HG03521 (cell line): Measurements from ENCODE around the gene CCNY.

Experiments
- ATAC-seq: cut with Tn5 transposase; IDR thresholded peaks from one replicate; pipeline ENCODE4 v1.9.1; 2021; ENCODE audit warnings: mild to moderate bottlenecking, moderate library complexity; ENCODE audit not compliant: unreplicated experiment

The CCNY gene

DNA sequence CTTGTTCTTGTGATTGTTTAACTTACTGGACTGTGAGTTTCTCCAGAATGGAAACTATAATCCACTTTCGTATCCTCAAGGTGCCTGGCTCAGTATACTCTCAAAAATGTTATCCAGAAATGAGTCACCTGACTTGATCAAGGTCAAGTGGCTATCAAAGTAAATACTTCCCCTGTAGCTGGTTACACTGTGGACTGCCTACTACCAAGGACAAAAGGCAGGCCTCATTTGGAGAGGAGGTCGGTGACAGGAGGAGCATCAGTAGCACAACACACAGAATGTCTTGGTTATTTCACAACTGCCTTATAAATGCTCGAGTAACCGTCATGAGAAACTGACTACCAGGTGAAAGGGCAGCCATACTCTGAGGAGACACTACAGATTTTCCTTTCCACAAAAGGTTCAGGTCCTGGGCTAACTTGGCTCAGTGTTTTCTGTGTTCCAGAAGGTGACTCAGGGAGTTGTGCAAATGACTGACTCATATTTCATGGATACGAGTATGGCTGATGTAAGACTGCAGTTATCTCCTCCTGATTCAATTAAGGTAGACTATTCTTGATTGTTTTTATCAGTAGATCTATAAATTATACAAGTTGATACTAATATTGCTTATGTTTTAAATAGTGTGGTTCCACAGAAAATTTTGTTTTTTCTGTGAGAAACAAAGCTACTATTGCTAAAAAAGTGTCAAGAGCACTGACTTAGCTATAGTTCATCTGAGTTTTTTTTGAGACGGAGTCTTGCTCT lies 4.2 kb upstream of the CCNY start:
- no peak for ATAC-seq

- ATAC-seq: no peak
These were observed 2.0 kb upstream of the CCNY start for GRCh38 chr10:35334297-35334696.

- peak; percentile 6 for ATAC-seq
These were observed 901 bp upstream of the CCNY start for GRCh38 chr10:35335133-35336083.

- ATAC-seq: peak; percentile 9
These were observed 863 bp downstream of the CCNY start for GRCh38 chr10:35336921-35337823.

- ATAC-seq: peak; percentile 22
These were observed 3.6 kb downstream of the CCNY start for GRCh38 chr10:35339942-35340341.

DNA sequence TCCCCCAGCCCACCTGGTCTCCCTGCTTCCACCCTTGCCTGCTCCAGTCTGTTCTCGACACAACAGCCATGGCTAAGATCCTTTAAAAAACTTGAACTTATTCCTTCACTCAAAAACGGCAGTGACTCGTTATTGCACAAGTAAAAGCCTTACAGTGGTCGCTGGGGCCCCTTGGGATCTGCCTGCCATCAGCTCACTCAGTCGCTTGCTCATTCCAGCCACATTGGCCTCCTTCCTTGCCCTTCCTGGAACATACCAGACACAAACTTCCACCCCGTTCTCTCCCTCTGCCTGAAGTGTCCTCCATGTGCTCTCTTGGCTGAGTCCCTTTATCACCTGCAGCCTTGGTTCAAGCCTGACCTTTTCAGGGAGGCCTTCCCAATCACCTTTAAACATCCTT lies 4.7 kb downstream of the CCNY start:
- ATAC-seq: no peak

GRCh38 chr10:35341521-35341920 lies 5.2 kb downstream of the CCNY start:
- ATAC-seq: peak; percentile 70

DNA sequence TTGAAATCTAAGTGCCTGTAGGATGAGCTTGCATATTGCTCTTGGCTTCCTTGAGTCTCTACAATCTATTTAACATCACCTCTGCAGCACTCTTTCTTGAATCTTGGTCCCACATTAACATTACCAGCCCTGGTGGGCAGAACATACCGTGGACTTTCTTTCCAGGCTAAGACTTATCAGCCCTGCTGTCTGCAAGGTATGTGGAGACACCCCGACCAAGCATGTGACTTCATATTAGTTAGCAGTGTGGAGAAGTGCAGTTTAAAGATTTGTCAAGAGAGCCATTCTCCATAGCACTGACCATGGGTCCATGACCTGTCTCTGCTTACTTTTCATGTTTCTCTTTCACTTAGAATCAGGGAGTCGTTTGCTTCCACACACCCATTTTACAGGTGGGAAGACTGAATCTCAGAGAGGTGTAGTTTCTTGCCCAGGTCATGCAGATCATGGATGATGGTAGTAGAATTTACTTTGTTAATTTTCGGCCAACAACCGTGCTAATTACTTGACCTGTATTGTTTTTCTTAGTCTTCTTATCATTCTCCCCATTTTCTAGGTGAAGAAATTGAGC lies 6.0 kb downstream of the CCNY start:
- no peak for ATAC-seq

- ATAC-seq: no peak
These were observed 7.4 kb downstream of the CCNY start for GRCh38 chr10:35343739-35344138.

DNA sequence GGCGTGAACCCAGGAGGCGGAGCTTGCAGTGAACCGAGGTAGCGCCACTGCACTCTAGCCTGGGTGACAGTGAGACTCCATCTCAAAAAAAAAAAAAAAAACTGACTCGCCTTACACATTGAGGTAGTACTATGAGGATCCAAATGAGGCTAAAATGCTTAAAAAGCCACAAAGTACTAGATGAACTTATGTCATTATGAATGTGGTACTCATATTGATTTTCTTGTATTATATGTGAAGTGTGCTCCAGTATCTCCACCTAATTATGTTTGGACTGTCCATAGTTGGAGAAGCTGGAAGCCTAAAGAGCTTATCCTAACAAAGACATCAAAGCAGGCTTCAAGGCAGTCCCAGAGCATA lies 9.1 kb downstream of the CCNY start:
- ATAC-seq: no peak

DNA sequence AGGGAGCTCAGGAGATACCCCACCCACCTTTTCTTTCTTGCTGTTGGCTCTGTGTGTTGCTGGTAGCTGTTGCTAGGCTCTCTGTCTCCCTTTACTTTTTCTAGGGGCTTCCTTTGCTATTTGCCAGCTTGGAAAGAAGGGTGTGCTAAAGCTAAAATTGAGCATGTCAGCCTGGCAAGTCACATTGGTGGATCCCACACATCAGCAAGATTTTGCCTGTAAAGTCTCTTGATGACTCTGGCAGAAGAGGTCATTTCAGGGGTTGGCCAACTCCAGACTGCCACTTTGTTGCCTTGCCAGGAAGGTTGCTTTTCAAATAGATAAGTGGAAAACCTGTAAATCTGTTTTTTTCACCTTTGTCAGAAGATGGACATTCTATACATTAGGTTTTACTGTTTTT lies 9.9 kb downstream of the CCNY start:
- ATAC-seq: no peak

DNA sequence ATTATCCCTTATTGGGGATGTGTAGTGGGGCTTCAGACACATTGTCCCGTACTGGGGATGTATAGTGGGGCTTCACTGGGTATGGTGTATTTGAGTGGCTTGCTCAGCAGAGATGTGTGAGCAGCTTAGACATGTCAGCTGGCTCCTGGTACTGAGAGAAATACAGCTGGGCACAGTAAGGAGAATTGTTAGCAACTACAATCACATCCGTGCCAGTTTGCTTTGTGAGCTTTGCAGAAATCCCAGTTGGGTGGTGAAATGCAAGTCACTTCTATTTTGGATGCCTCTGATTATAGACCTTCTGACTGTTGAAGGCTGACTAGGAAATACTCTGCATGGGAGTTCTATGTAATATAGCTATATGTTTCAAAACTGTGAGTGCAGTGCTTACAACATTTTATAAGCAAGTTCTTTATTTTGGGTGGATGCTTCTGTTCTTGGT lies 10.8 kb downstream of the CCNY start:
- ATAC-seq: no peak

DNA sequence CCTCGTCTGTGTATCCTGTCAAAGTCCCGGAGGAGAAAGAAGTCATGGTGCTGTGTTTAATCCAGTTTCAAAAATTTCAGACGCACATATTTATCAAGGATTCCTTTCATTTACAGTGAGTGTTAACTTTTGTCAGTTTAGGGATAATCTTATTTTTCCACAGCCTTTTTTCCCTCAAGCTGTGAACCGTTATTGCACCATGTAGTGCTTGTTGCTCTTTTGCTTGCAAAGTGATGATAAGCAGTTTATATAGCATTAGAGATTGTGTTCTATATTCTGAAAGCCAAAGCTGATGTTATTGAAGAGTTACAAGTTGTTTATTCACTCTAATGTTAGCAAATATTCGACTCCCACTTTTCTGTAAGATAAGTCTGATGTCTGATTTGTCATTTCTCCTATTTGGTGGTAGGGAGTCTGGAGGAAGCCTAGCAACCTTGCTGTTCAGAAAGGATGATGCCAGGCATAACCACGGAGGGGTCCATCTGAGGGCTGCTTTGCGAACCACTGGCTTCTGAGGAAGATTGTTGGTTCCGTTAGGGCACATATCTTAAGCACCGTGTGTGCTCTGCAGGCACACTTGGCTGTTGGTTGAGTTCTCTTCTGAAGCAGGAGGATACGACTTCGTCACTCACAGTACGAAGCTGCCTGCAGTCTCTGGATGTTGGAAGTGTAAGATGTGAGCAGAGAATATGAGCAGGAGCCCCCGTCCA lies 11.7 kb downstream of the CCNY start:
- ATAC-seq: no peak

GRCh38 chr10:35348609-35349388 lies 12.5 kb downstream of the CCNY start:
- no peak for ATAC-seq

- no peak for ATAC-seq
These were observed 13.1 kb downstream of the CCNY start for GRCh38 chr10:35349389-35349915.

DNA sequence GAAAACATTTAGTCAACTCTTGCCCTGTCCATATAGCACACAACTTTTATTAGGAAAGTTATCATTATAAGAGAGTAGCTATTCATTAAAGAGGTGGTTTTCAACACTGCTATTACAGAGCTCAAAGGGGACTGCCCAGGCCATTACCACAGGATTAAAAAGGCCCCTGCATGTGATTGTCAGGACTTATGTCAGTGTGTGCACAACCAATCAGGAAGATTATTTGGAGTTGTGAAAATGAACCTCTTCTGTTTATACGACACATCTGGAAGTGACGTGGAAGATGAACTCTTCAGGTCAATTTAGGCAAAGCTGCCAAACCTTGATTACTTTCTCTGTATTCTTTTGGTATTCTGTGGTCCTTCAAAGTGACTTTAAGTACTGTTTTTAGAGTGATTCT lies 14.7 kb downstream of the CCNY start:
- ATAC-seq: no peak

GRCh38 chr10:35352097-35352496 lies 15.8 kb downstream of the CCNY start:
- ATAC-seq: no peak

DNA sequence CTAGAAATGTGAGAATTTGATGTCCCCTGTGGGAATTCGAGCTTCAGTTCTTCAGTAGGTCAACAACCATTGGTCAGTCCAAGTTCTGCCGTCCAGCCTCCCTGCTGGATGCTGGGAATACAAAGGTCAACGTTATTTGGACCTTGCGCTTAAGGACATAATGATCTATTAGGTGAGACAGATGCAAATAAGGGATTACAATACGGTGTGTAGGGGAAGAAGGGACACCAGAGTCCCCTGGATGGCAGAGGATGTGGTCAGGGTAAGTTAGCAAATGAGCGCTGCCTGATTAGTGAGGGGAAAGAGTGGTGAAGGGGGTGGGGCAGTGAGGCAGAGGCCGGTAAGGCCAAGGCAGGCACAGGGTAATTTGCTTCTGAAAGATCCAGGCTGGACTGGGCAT lies 16.2 kb downstream of the CCNY start:
- ATAC-seq: no peak

DNA sequence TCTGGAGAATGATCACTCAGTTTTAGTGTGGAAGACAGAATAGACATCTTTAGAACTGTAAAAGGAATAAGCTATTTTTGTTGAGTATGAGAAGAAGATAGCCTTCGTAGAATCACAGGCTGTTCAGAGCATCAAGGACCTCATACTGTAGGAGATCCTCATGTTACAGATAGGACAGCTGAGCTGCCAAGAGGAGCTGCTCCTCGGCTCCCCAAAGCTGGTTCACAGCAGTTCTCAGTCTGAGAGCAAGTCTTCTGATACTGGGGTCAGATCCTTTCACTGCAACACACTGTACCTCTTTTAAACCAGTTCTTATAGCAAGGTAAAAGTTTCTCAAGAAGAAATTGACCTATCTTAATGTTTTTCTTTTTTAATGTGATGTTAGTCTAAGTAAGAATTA lies 17.1 kb downstream of the CCNY start:
- no peak for ATAC-seq
